ENCODE measurements around the gene RAP1GAP2. TPM values are rescaled to one million over a fixed set of nuclear protein-coding genes. Genes with fewer than 3 reads are reported as not detected.

Gene RAP1GAP2
- total and polyA plus RNA-seq, 2 of the 8 experiments (the other 6 are each of a cell fraction or from before 2014, with no cell fraction given) = 24.0 to 63.8 TPM

GRCh38 chr17:2954898-2955445, 158.7 kb downstream of the RAP1GAP2 start:
- Histone ChIP-seq H4K20me1 (replicated peaks in 1 of 2; ENCODE audit: control insufficient read depth in 1 of 2, insufficient read depth in 2 of 2, low read length in 2 of 2) (peaks cover 4 to 7% of the 10 kb centered on the region in 2 experiments), H3K4me3 (ENCODE audit: extremely low read depth in 1 of 4, insufficient read depth in 2 of 4, low read depth in 3 of 4, low read length in 4 of 4) (no peak overlapping the region), H3K56ac (replicated peaks; ENCODE audit: insufficient read length, low read depth, low read length) (no peak overlapping the region), H3K4ac (replicated peaks; ENCODE audit: insufficient read length, low read depth, low read length) (no peak overlapping the region), H3K23ac (ENCODE audit: insufficient read length) (no peak overlapping the region), H3K27me3 (replicated peaks in 1 of 4; ENCODE audit: control insufficient read depth in 3 of 4, extremely low read depth in 1 of 4, insufficient read depth in 3 of 4, low read length in 3 of 4) (no peaks in the 10 kb centered on the region), H4K91ac (replicated peaks; ENCODE audit: insufficient read length, low read length) (no peak overlapping the region), H3K4me2 (ENCODE audit: insufficient read depth in 1 of 2, low read depth in 2 of 2, low read length in 2 of 2) (no peak overlapping the region), H3K27ac (ENCODE audit: low read depth, low read length) (no peak overlapping the region), H2BK20ac (ENCODE audit: low read length) (0 out of 2 replicates have a peak overlapping the region, but pooled peaks have one; percentile 43), H2BK12ac (ENCODE audit: low read depth, low read length) (no peak overlapping the region), H2AK5ac (ENCODE audit: low read depth, low read length) (no peak overlapping the region), H2BK120ac (replicated peaks; ENCODE audit: low read depth, low read length) (no peak overlapping the region), H3K79me2 (ENCODE audit: control insufficient read depth in 1 of 2, insufficient read depth in 2 of 2, low read length in 2 of 2) (peaks cover 0 to 23% of the 10 kb centered on the region in 2 experiments; a peak in 3 of 4 replicates), H3K79me1 (ENCODE audit: low read depth, low read length) (peaks cover 2% of the 10 kb centered on the region; the same call in 1 of the 2 replicates), H4K8ac (ENCODE audit: extremely low read depth, insufficient read depth, low read length) (no peak overlapping the region), H3K9ac (replicated peaks in 1 of 4; ENCODE audit: extremely low read depth in 1 of 4, low read depth in 3 of 4, low read length in 3 of 4) (no peak overlapping the region), H3K9me3 (ENCODE audit: insufficient read depth in 2 of 2, low read depth in 1 of 2, low read length in 1 of 2) (no peaks in the 10 kb centered on the region), H4K5ac (ENCODE audit: insufficient read length, low read depth, low read length) (no peak overlapping the region), H2BK15ac (ENCODE audit: low read length) (no peak overlapping the region), H3K23me2 (ENCODE audit: low read depth, low read length) (no peaks in the 10 kb centered on the region), H2AFZ (ENCODE audit: low read length) (no peak overlapping the region), H3K36me3 (ENCODE audit: control insufficient read depth in 2 of 4, insufficient read depth in 4 of 4, low read length in 3 of 4) (no peaks in the 10 kb centered on the region), H3K18ac (ENCODE audit: extremely low read depth, low read length) (no peak overlapping the region; the same call in 1 of the 2 replicates), H3K14ac (ENCODE audit: insufficient read length) (no peak overlapping the region), H3K4me1 (replicated peaks in 1 of 4; ENCODE audit: control insufficient read depth in 3 of 4, insufficient read depth in 4 of 4, low read length in 3 of 4) (peaks cover 0 to 19% (median 5%) of the 10 kb centered on the region in 4 experiments; a peak in 5 of 7 replicates), H2BK5ac (ENCODE audit: low read depth, low read length) (no peak overlapping the region)
- FAIRE-seq (no peak), DNase-seq (ENCODE audit: low read depth in 1 of 2, low spot score in 2 of 2) (no peak)
- ChIA-PET CTCF (ENCODE audit: partially characterized antibody) (interaction anchor here (0.8 to 1.2 kb wide), 4 partner anchors 29 to 126 kb away, joined by 3 to 5 read pairs (median 3); no protein-coding TSS in a partner anchor), POLR2A (ENCODE audit: partially characterized antibody) (interaction anchor here (0.8 to 0.9 kb wide), 3 partner anchors 9 to 92 kb away, joined by 3 read pairs; no protein-coding TSS in a partner anchor)
- 88% methylated on average over 8 of the region's 8 CpGs; no CpG with 5 or more reads in 1 of the 2 experiments for WGBS, 2 experiments (ENCODE audit: extremely low coverage in 1 of 2, insufficient coverage in 1 of 2, insufficient read length in 1 of 2, insufficient replicate concordance in 2 of 2, low coverage in 1 of 2, low lambda C conversion rate in 2 of 2, missing lambda C conversion rate in 1 of 2)
- no peak for TF ChIP-seq CHD2 (IDR thresholded peaks at IDR 0.05; ENCODE audit: low read length)
- TF ChIP-seq TAF1 (IDR thresholded peaks at IDR 0.05; ENCODE audit: low read depth, low read length) = no peak
- TF ChIP-seq CBX5 (IDR thresholded peaks at IDR 0.05; ENCODE audit: low read depth, low read length) = no peak
- no peak for TF ChIP-seq BCL11A (IDR thresholded peaks at IDR 0.05; ENCODE audit: low read depth in 2 of 2, low read length in 2 of 2)
- no peak for TF ChIP-seq SP4 (IDR thresholded peaks at IDR 0.05; ENCODE audit: low read length)
- TF ChIP-seq RBBP5 (IDR thresholded peaks at IDR 0.05; ENCODE audit: borderline replicate concordance, low read depth, low read length) = no peak
